Neuron (in vitro differentiated cells): Measurements from ENCODE around the gene CTSA.
A peak's percentile ranks its signal among the peaks of the same experiment; 100 is the strongest.

Experiments
- H2AFZ ChIP-seq: one replicate; pipeline ENCODE4 v1.6.1; 2013; ENCODE audit warnings: low read depth, mild to moderate bottlenecking, inconsistent platforms, low read length, moderate library complexity
- H3K27me3 ChIP-seq: one replicate; pipeline ENCODE4 v1.6.1; 2013; ENCODE audit warnings: low read length; ENCODE audit not compliant: insufficient read depth
- H3K36me3 ChIP-seq: one replicate; pipeline ENCODE4 v1.6.1; 2013; ENCODE audit warnings: low read length; ENCODE audit not compliant: insufficient read depth
- H3K4me1 ChIP-seq: one replicate; pipeline ENCODE4 v1.6.1; 2013; ENCODE audit warnings: low read length; ENCODE audit not compliant: insufficient read depth
- H3K4me3 ChIP-seq: 2 replicates; pipeline ENCODE4 v1.5.1; 2013; ENCODE audit warnings: mild to moderate bottlenecking, low read length, moderate library complexity
- H3K9me3 ChIP-seq: one replicate; pipeline ENCODE4 v1.6.1; 2013; ENCODE audit warnings: low read length

The CTSA gene

DNA sequence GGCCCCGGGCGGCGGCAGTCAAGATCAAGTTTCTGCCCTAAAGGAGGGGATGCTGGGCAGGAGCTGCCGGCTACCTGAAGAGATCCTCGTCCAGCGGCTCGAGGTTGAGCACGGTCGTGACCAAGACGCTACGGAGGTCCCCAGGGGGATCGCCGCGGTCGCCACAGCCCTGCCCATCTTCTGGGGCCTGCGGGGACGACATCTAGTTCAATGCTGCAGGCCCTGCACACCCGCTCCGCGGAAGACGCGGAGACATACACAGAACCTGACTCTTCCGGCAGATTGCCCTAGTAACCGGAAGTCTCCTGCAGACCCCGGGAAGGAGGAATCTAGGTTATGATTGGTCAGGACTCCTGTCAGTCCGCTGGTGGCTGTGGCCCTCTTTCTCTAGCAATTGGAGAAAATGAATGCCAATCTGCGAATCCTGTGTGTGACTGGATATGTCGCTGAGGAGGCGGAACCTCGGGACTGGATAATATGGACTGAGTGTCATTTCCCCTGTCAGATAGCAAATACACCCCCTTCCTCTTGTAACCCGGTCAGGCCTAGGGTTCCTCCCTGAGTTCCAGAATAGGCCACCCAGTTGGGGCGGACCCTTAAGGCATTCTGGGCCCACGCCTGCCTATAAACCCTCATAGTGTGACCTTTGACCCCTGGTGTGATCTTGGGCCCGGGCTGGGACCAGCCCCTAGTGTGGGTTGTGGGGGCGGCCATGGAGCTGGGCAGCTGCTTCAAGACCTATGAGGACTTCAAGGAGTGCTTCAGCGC lies 33.8 kb upstream of the CTSA start, which contains the start of the genes ACOT8 and ZSWIM3:
Gene ACOT8 (minus strand): TSS at position 279 of the 768 bp plus-strand sequence. CDS start 77 bp downstream, at position 202.
Gene ZSWIM3 (plus strand): TSS at position 501 of the 768 bp plus-strand sequence. CDS start 212 bp downstream, at position 713.
- Histone ChIP-seq H3K27me3 (no peaks in the 10 kb centered on the region), H3K4me1 (peaks cover 19% of the 10 kb centered on the region), H3K4me3 (peak within 1 kb of the TSS; percentile 77), H3K9me3 (no peaks in the 10 kb centered on the region), H2AFZ (peak within 1 kb of the TSS; percentile 21), H3K36me3 (peaks cover 4% of the 10 kb centered on the region)

DNA sequence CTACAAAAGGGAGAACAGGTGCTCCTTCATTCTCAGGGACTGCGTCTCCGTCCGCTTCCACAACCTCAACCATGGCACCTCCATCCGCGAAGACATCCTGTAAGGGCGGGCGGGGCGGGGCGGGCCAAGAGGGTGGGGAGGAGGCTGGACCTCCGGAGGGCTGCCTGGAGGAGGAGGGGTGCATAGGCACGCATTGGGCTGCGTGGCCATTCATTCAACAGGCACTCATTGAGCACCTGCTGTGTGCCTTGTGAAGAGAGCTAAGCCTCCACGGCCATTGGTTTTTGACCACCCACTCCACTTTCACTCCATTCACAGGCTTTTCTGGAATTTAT lies 33.3 kb upstream of the CTSA start:
- Histone ChIP-seq H3K4me3 (peak overlapping the region; percentile 77), H3K9me3 (no peaks in the 10 kb centered on the region), H3K27me3 (no peaks in the 10 kb centered on the region), H3K4me1 (peaks cover 19% of the 10 kb centered on the region), H3K36me3 (peaks cover 4% of the 10 kb centered on the region), H2AFZ (no peak overlapping the region)

DNA sequence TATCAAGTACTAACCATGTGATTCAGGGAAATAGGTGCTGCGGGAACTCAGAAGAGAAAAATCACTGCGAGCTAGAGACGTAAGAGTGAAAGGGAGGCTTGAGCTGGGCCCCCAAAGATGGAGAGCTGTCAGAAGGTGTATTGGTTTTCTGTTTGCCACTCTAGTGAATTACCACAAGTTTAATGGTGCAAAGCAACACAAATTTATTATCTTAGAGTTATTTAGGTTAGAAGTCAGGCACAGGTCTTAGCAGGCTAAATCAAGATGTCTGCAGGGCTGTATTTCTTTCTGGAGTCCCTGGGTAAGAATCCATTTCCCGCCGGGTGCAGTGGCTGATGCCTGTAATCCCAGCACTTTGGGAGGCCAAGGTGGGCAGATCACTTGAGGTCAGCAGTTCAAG lies 31.2 kb upstream of the CTSA start:
- no peak overlapping the region for H2AFZ ChIP-seq

GRCh38 chr20:45860560-45861220 lies 30.4 kb upstream of the CTSA start:
- peaks cover 19% of the 10 kb centered on the region for H3K4me1 ChIP-seq
- no peak overlapping the region for H3K4me3 ChIP-seq
- H3K27me3 ChIP-seq, result no peaks in the 10 kb centered on the region
- no peak overlapping the region for H2AFZ ChIP-seq
- H3K9me3 ChIP-seq, result no peaks in the 10 kb centered on the region
- H3K36me3 ChIP-seq, result no peaks in the 10 kb centered on the region

More for the DNA sequence above, 31.2 kb upstream of the CTSA start:
- Histone ChIP-seq H3K4me1 (peaks cover 19% of the 10 kb centered on the region), H3K36me3 (peaks cover under 1% of the 10 kb centered on the region), H3K9me3 (no peaks in the 10 kb centered on the region), H3K27me3 (no peaks in the 10 kb centered on the region), H3K4me3 (no peak overlapping the region)

- Histone ChIP-seq H3K4me3 (no peak overlapping the region), H3K27me3 (no peaks in the 10 kb centered on the region), H3K36me3 (no peaks in the 10 kb centered on the region)
Measured at GRCh38 chr20:45861221-45862075, 29.7 kb upstream of the CTSA start.

DNA sequence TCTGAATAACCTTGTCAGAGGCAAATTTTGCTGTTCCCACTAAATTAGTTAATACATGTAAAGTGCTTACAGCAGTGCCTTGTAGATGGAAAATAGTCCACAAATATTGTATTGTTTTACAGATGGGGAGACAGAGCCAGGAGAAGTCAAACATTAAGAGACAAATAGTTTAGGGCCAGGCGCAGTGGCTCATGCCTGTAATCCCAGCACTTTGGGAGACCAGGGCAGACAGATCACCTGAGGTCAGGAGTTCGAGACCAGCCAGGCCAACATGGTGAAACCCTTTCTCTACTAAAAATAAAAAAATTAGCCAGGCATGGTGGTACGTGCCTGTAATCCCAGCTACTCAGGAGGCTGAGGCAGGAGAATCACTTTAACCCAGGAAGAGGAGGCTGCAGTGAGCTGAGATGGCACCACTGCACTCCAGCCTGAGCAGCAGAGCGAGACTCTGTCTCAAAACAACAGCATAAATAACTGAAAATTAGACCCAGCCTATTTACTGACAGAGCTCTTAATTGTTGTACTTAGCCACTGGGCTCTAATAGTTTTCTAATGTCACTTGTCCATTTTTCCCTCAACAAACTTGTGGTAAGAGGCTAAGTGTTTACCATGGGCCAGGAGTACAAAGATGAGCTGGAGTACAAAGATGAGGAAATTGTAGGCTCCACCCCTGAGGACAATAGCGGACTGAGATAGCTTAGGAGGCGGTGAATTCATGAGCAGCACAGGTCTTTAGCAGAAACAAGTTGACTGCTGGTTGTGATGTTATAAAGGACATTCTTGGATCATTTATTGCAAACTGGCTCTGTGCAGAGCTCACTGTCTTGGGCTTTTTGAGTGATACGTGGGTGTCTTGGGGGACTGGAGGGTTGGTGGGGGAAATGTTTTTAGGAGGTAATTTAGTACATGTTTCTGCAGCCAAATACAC lies 27.3 kb upstream of the CTSA start:
- peaks cover 2% of the 10 kb centered on the region for H3K4me1 ChIP-seq
- no peaks in the 10 kb centered on the region for H3K9me3 ChIP-seq
- H3K36me3 ChIP-seq, result no peaks in the 10 kb centered on the region
- no peak overlapping the region for H2AFZ ChIP-seq
- no peak overlapping the region for H3K4me3 ChIP-seq
- H3K27me3 ChIP-seq, result no peaks in the 10 kb centered on the region

More at GRCh38 chr20:45861221-45862075, 29.7 kb upstream of the CTSA start:
- H3K4me1 ChIP-seq, result peaks cover 13% of the 10 kb centered on the region
- no peak overlapping the region for H2AFZ ChIP-seq
- no peaks in the 10 kb centered on the region for H3K9me3 ChIP-seq

GRCh38 chr20:45866454-45866853 lies 24.7 kb upstream of the CTSA start:
- Histone ChIP-seq H3K4me1 (no peaks in the 10 kb centered on the region), H3K9me3 (no peaks in the 10 kb centered on the region), H3K4me3 (no peak overlapping the region), H3K27me3 (no peaks in the 10 kb centered on the region), H2AFZ (no peak overlapping the region), H3K36me3 (no peaks in the 10 kb centered on the region)

GRCh38 chr20:45867136-45867818 lies 23.9 kb upstream of the CTSA start:
- Histone ChIP-seq H3K27me3 (no peaks in the 10 kb centered on the region), H3K9me3 (no peaks in the 10 kb centered on the region), H3K4me3 (no peak overlapping the region), H3K36me3 (no peaks in the 10 kb centered on the region), H2AFZ (no peak overlapping the region), H3K4me1 (no peaks in the 10 kb centered on the region)

DNA sequence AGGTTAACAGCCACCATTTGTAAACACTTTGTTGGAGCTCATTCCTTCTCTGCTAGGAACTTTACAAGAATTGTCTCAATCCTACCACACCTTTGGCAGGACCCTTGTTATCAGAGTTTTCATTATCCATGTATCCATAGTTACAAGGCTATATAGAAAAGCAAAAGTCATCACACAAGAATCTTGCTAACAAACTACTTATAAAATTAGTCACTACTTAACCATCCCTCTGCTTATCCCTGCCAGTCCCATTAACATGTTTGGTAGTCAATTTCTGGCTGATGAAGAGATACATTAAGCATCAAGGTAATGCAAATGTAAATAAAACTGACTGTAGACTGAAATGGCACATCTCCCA lies 23.3 kb upstream of the CTSA start:
- H3K36me3 ChIP-seq, result no peaks in the 10 kb centered on the region
- no peak overlapping the region for H3K4me3 ChIP-seq
- H3K4me1 ChIP-seq, result no peaks in the 10 kb centered on the region

DNA sequence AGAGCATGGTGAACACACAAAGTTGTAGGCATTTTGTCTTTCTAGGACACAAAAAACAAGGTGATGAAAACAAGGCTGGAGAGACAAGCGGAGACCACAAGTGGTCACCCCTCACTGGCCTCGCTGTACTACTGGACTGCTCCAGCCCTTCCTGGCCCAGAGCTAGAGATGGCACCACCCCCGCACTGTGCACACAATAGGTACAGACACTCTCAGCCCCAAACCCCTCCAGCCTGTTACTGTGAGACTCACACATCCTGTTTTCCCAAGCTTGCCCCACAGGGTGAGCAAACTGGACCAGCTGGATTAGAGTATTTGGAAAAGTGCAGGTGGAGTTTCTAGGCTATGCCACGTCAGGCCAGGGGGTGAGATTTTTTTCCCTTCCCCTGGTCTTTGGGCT lies 18.5 kb upstream of the CTSA start:
- Histone ChIP-seq H3K36me3 (peaks cover 11% of the 10 kb centered on the region), H3K9me3 (no peaks in the 10 kb centered on the region), H3K4me1 (no peaks in the 10 kb centered on the region), H3K4me3 (no peak overlapping the region), H3K27me3 (no peaks in the 10 kb centered on the region), H2AFZ (no peak overlapping the region)

More for the DNA sequence above, 23.3 kb upstream of the CTSA start:
- Histone ChIP-seq H3K27me3 (no peaks in the 10 kb centered on the region), H2AFZ (no peak overlapping the region), H3K9me3 (no peaks in the 10 kb centered on the region)

GRCh38 chr20:45873409-45874103 lies 17.6 kb upstream of the CTSA start:
- H3K36me3 ChIP-seq, result peaks cover 20% of the 10 kb centered on the region

More at GRCh38 chr20:45873409-45874103, 17.6 kb upstream of the CTSA start:
- Histone ChIP-seq H3K4me1 (no peaks in the 10 kb centered on the region), H3K9me3 (no peaks in the 10 kb centered on the region), H2AFZ (no peak overlapping the region), H3K4me3 (no peak overlapping the region), H3K27me3 (no peaks in the 10 kb centered on the region)
